H1 (cell line): ENCODE data around the gene CACNA2D1. TPM values are rescaled to one million over a fixed set of nuclear protein-coding genes. Genes with fewer than 3 reads are reported as not detected.
A peak's percentile ranks its signal among the peaks of the same experiment; 100 is the strongest.

Source experiments
- CTCF ChIA-PET: fragments of 300-600 bp; sonication (Branson Sonifier 250); formaldehyde crosslinking; loops from one replicate; lab custom pipeline; 2021; ENCODE audit not compliant: partially characterized antibody; lab: Charles Lee
- POLR2A ChIA-PET: fragments of 300-600 bp; sonication (Branson Sonifier 250); formaldehyde crosslinking; loops from one replicate; lab custom pipeline; 2021; ENCODE audit warnings: inconsistent platforms; ENCODE audit not compliant: partially characterized antibody; lab: Charles Lee
- DNase-seq, 2 experiments: peaks; one replicate each; pipeline versions ENCODE4 v3.0.0 to v3.0.0-alpha.2; 2010 to 2022; ENCODE audit warnings: low spot score in 2 of 2, low read depth in 1 of 2, mixed read lengths in 1 of 2
- FAIRE-seq: peaks from 2 replicates; lab custom pipeline; 2011; peaks lifted over from hg19 to GRCh38; lab: Jason Lieb, UNC
- H2AFZ ChIP-seq: 2 replicates; pipeline ENCODE4 v1.8.1; 2012; ENCODE audit warnings: low read length, inconsistent platforms
- H2AK5ac ChIP-seq: 2 replicates; pipeline ENCODE4 v1.6.1; 2013; ENCODE audit warnings: low read depth, low read length
- H2BK120ac ChIP-seq: replicated peaks from 2 replicates; pipeline ENCODE3; 2013; ENCODE audit warnings: low read depth, low read length, inconsistent platforms
- H2BK12ac ChIP-seq: 2 replicates; pipeline ENCODE4 v1.6.1; 2013; ENCODE audit warnings: low read depth, low read length
- H2BK15ac ChIP-seq: 2 replicates; pipeline ENCODE4 v1.6.1; 2013; ENCODE audit warnings: low read length
- H2BK20ac ChIP-seq: 2 replicates; pipeline ENCODE4 v1.6.1; 2013; ENCODE audit warnings: low read length
- H2BK5ac ChIP-seq: 2 replicates; pipeline ENCODE4 v1.6.1; 2013; ENCODE audit warnings: low read depth, low read length
- H3K14ac ChIP-seq: 2 replicates; pipeline ENCODE4 v1.6.1; 2013; ENCODE audit warnings: inconsistent platforms; ENCODE audit not compliant: insufficient read length
- H3K18ac ChIP-seq: 2 replicates; pipeline ENCODE4 v1.6.1; 2013; ENCODE audit warnings: low read length; ENCODE audit errors: extremely low read depth
- H3K23ac ChIP-seq: 2 replicates; pipeline ENCODE4 v1.6.1; 2013; ENCODE audit warnings: inconsistent platforms; ENCODE audit not compliant: insufficient read length
- H3K23me2 ChIP-seq: 2 replicates; pipeline ENCODE4 v1.6.1; 2013; ENCODE audit warnings: low read depth, low read length
- H3K27ac ChIP-seq: 2 replicates; pipeline ENCODE4 v1.6.1; 2011; ENCODE audit warnings: low read depth, low read length, inconsistent platforms
- H3K27me3 ChIP-seq, 4 experiments: replicated peaks in 1 of 4; 1 replicate in 1 of 4; 2 replicates in 3 of 4; pipeline versions ENCODE4 v1.6.1 to v1.8.1; 2011 to 2013; ENCODE audit warnings: low read length in 3 of 4, mild to moderate bottlenecking in 3 of 4, inconsistent platforms in 2 of 4, mixed read lengths in 2 of 4, moderate library complexity in 1 of 4; ENCODE audit not compliant: control insufficient read depth in 3 of 4, insufficient read depth in 3 of 4; ENCODE audit errors: extremely low read depth in 1 of 4
- H3K36me3 ChIP-seq, 4 experiments: 2 replicates each; pipeline versions ENCODE4 v1.6.1 to v1.8.1; 2011 to 2013; ENCODE audit warnings: mild to moderate bottlenecking in 4 of 4, low read length in 3 of 4, moderate library complexity in 2 of 4, control low read depth in 1 of 4, inconsistent platforms in 1 of 4; ENCODE audit not compliant: insufficient read depth in 4 of 4, control insufficient read depth in 2 of 4
- H3K4ac ChIP-seq: replicated peaks from 2 replicates; pipeline ENCODE3; 2013; ENCODE audit warnings: low read length, low read depth, mixed read lengths, inconsistent platforms; ENCODE audit not compliant: insufficient read length
- H3K4me1 ChIP-seq, 4 experiments: replicated peaks in 1 of 4; 1 replicate in 1 of 4; 2 replicates in 3 of 4; pipeline versions ENCODE4 v1.6.1 to v1.8.1; 2011 to 2013; ENCODE audit warnings: low read length in 3 of 4, inconsistent platforms in 2 of 4, mixed read lengths in 1 of 4; ENCODE audit not compliant: insufficient read depth in 4 of 4, control insufficient read depth in 3 of 4
- H3K4me2 ChIP-seq, 2 experiments: 2 replicates each; pipeline versions ENCODE4 v1.6.1 to v1.8.1; 2011 to 2013; ENCODE audit warnings: low read depth in 2 of 2, low read length in 2 of 2, control low read depth in 1 of 2, inconsistent platforms in 1 of 2, mild to moderate bottlenecking in 1 of 2; ENCODE audit not compliant: insufficient read depth in 1 of 2
- H3K4me3 ChIP-seq, 4 experiments: fragments of 200-600, 300-600 bp in 1 of 4; sonication (generic), shearing (Covaris generic), sonication (Bioruptor Twin) in 1 of 4; 2 replicates each; pipeline versions ENCODE4 v1.5.1 to v1.8.1; 2011 to 2016; ENCODE audit warnings: low read length in 4 of 4, low read depth in 3 of 4, control low read depth in 2 of 4, inconsistent platforms in 2 of 4, mild to moderate bottlenecking in 2 of 4, mixed read lengths in 1 of 4, moderate library complexity in 1 of 4; ENCODE audit not compliant: insufficient read depth in 2 of 4; ENCODE audit errors: extremely low read depth in 1 of 4
- H3K56ac ChIP-seq: replicated peaks from 2 replicates; pipeline ENCODE3; 2013; ENCODE audit warnings: low read depth, mild to moderate bottlenecking, mixed read lengths, low read length, inconsistent platforms; ENCODE audit not compliant: insufficient read length
- H3K79me1 ChIP-seq: 2 replicates; pipeline ENCODE4 v1.6.1; 2013; ENCODE audit warnings: low read depth, low read length, control low read depth
- H3K79me2 ChIP-seq, 2 experiments: 2 replicates each; pipeline versions ENCODE4 v1.6.1 to v1.8.1; 2012 to 2013; ENCODE audit warnings: low read length in 2 of 2, mild to moderate bottlenecking in 2 of 2, inconsistent platforms in 1 of 2; ENCODE audit not compliant: insufficient read depth in 2 of 2, control insufficient read depth in 1 of 2
- H3K9ac ChIP-seq, 4 experiments: replicated peaks in 1 of 4; 1 replicate in 1 of 4; 2 replicates in 3 of 4; pipeline versions ENCODE4 v1.6.1 to v1.8.1; 2011 to 2013; ENCODE audit warnings: low read depth in 3 of 4, low read length in 3 of 4, control low read depth in 2 of 4, mild to moderate bottlenecking in 2 of 4, moderate library complexity in 2 of 4, inconsistent platforms in 1 of 4; ENCODE audit errors: extremely low read depth in 1 of 4
- H3K9me3 ChIP-seq, 2 experiments: 2 replicates each; pipeline versions ENCODE4 v1.6.1 to v1.8.1; 2012 to 2013; ENCODE audit warnings: mild to moderate bottlenecking in 2 of 2, moderate library complexity in 2 of 2, control low read depth in 1 of 2, inconsistent platforms in 1 of 2, low read depth in 1 of 2, low read length in 1 of 2, mixed read lengths in 1 of 2; ENCODE audit not compliant: insufficient read depth in 2 of 2
- H4K20me1 ChIP-seq, 2 experiments: replicated peaks in 1 of 2; 2 replicates each; pipeline versions ENCODE3 to v1.8.1; 2011 to 2013; ENCODE audit warnings: inconsistent platforms in 2 of 2, low read length in 2 of 2, mild to moderate bottlenecking in 1 of 2; ENCODE audit not compliant: insufficient read depth in 2 of 2, control insufficient read depth in 1 of 2
- H4K5ac ChIP-seq: 2 replicates; pipeline ENCODE4 v1.6.1; 2013; ENCODE audit warnings: low read length, low read depth, mixed read lengths, inconsistent platforms; ENCODE audit not compliant: insufficient read length
- H4K8ac ChIP-seq: 2 replicates; pipeline ENCODE4 v1.8.0; 2013; ENCODE audit warnings: mild to moderate bottlenecking, moderate library complexity, low read length, inconsistent platforms; ENCODE audit not compliant: insufficient read depth; ENCODE audit errors: extremely low read depth
- H4K91ac ChIP-seq: replicated peaks from 2 replicates; pipeline ENCODE3; 2013; ENCODE audit warnings: low read length, mixed read lengths, inconsistent platforms; ENCODE audit not compliant: insufficient read length
- BRCA1 ChIP-seq: IDR thresholded peaks from 2 replicates; pipeline ENCODE4 v1.6.1; 2012; ENCODE audit warnings: low read depth, low read length, improper control_type of control experiment
- CBX5 ChIP-seq: fragments of 300-800, 300-1000 bp; sonication (generic); IDR thresholded peaks from 2 replicates; pipeline ENCODE4 v1.7.1; 2016; ENCODE audit warnings: antibody characterized with exemption, low read length, low read depth
- E2F6 ChIP-seq: IDR thresholded peaks from 2 replicates; pipeline ENCODE4 v1.6.1; 2012; ENCODE audit warnings: inconsistent platforms
- SAP30 ChIP-seq: fragments of 300-600 bp; sonication (generic); IDR thresholded peaks from 2 replicates; pipeline ENCODE4 v1.7.1; 2012; ENCODE audit warnings: low read length, moderate library complexity, mild to moderate bottlenecking, inconsistent platforms; ENCODE audit not compliant: insufficient read depth, insufficient replicate concordance
- SUZ12 ChIP-seq: fragments of 200-600 bp; sonication (generic); IDR thresholded peaks from 2 replicates; pipeline ENCODE4 v1.6.1; 2012; ENCODE audit warnings: mild to moderate bottlenecking, inconsistent platforms, low read length, moderate library complexity, mixed read lengths
- TBP ChIP-seq: IDR thresholded peaks from 2 replicates; pipeline ENCODE4 v1.6.1; 2011; ENCODE audit warnings: low read depth, low read length, improper control_type of control experiment
- YY1 ChIP-seq: IDR thresholded peaks from 2 replicates; pipeline ENCODE4 v1.6.1; 2011; ENCODE audit warnings: low read depth, mild to moderate bottlenecking, low read length
- WGBS, 2 experiments: shearing (Covaris generic) in 1 of 2; methylation state at CpG; one replicate each; pipeline versions ENCODE4 v1.1.6 to v1.1.7; 2013 to 2015; ENCODE audit warnings: low lambda C conversion rate in 2 of 2, mixed read lengths in 2 of 2, inconsistent platforms in 1 of 2, low coverage in 1 of 2, missing lambda C conversion rate in 1 of 2; ENCODE audit not compliant: insufficient replicate concordance in 2 of 2, insufficient coverage in 1 of 2, insufficient read length in 1 of 2; ENCODE audit errors: extremely low coverage in 1 of 2, missing lambda C conversion rate in 1 of 2; 5-methylcytosine and 5-hydroxymethylcytosine counted together
- polyA plus RNA-seq, 7 experiments: library from polyadenylated mRNA; depleted of rRNA in 3 of 7; stranded (reverse) in 5 of 7; unstranded in 2 of 7; fragments of >200 nt in 5 of 7; fragments of 200-250 nt in 2 of 7; gene quantifications; 1 replicate in 5 of 7; 2 replicates in 1 of 7; 4 replicates in 1 of 7; pipeline versions ENCODE4 v1.2.1 to v1.2.3, GENCODE V29; 2011 to 2013; ENCODE audit warnings: missing spikeins in 2 of 7, mixed read lengths in 2 of 7
- total RNA-seq: library from RNA; stranded (reverse); fragmentation: NEBNext Ultra II Directional; extraction: Animal tissue kit (Norgen Biotek cat#: 25700); gene quantifications from 2 replicates; pipeline ENCODE4 v1.2.1, GENCODE V29; 2021

CACNA2D1 gene
- total and polyA plus RNA-seq, 2 of the 8 experiments (the other 6 are each of a cell fraction or from before 2014, with no cell fraction given), result 4.3 to 27.3 TPM

DNA sequence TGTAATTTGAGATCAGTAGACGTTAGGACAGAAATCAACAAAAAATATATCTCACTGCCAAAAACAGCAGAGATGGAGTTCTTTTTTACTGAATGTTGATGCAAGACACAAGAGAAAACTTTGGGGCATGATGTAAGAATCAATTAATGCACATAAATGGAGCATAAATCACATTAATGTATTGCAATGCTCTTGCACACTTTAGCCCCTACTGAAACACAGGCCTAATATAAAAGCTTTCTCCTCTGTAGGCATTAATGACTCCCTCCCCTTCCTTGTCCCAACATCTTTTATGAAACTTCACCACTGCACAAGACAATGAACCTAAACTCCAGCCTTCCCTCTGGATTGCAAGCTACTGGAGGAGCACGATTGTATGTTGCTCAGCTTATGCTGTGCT lies 58.8 kb downstream of the CACNA2D1 start:
- Histone ChIP-seq H2BK120ac (no peak overlapping the region), H3K14ac (no peak overlapping the region), H2AFZ (no peak overlapping the region), H2BK5ac (no peak overlapping the region), H3K23ac (no peak overlapping the region), H3K4ac (no peak overlapping the region), H3K4me2 (no peak overlapping the region), H3K4me1 (peaks cover 0 to 3% (median 1%) of the 10 kb centered on the region in 4 experiments; a peak in 2 of 7 replicates), H4K5ac (no peak overlapping the region), H4K91ac (no peak overlapping the region), H4K8ac (no peak overlapping the region), H4K20me1 (no peaks in the 10 kb centered on the region), H3K27ac (no peak overlapping the region), H3K4me3 (no peak overlapping the region), H3K56ac (no peak overlapping the region), H2AK5ac (no peak overlapping the region), H2BK20ac (no peak overlapping the region), H2BK12ac (no peak overlapping the region), H3K18ac (no peak overlapping the region), H2BK15ac (no peak overlapping the region), H3K36me3 (no peaks in the 10 kb centered on the region), H3K79me2 (0 out of 4 replicates have a peak, but pooled peaks cover 0 to 4% of the 10 kb centered on the region in 2 experiments), H3K27me3 (no peaks in the 10 kb centered on the region), H3K9me3 (no peaks in the 10 kb centered on the region), H3K9ac (no peak overlapping the region), H3K23me2 (no peaks in the 10 kb centered on the region), H3K79me1 (no peaks in the 10 kb centered on the region)
- peak; percentile 32 for FAIRE-seq
- WGBS, 2 experiments, result 95% methylated on average over 2 of the region's 2 CpGs; no CpG with 5 or more reads in 1 of the 2 experiments
- DNase-seq, result no peak
- ChIA-PET CTCF (interaction anchor here (0.6 to 0.9 kb wide), 3 partner anchors 19 to 223 kb away, joined by 3 to 4 read pairs (median 3); no protein-coding TSS in a partner anchor), POLR2A (interaction anchor here (0.6 to 0.7 kb wide), 2 partner anchors 11 to 295 kb away, joined by 3 read pairs; no protein-coding TSS in a partner anchor)
- TF ChIP-seq SAP30, result no peak
- TF ChIP-seq CBX5, result no peak
- no peak for TF ChIP-seq BRCA1
- TF ChIP-seq TBP, result no peak
- TF ChIP-seq SUZ12, result no peak
- TF ChIP-seq YY1, result no peak
- TF ChIP-seq E2F6, result no peak
